ENCODE data around the gene ZNRF1. TPM values are rescaled to one million over a fixed set of nuclear protein-coding genes. Genes with fewer than 3 reads are reported as not detected.
A peak's percentile ranks its signal among the peaks of the same experiment; 100 is the strongest.

The ZNRF1 gene
- total and polyA plus RNA-seq, 2 of the 13 experiments (the other 11 are each of a cell fraction or from before 2014, with no cell fraction given) = 43.9 to 58.7 TPM

DNA sequence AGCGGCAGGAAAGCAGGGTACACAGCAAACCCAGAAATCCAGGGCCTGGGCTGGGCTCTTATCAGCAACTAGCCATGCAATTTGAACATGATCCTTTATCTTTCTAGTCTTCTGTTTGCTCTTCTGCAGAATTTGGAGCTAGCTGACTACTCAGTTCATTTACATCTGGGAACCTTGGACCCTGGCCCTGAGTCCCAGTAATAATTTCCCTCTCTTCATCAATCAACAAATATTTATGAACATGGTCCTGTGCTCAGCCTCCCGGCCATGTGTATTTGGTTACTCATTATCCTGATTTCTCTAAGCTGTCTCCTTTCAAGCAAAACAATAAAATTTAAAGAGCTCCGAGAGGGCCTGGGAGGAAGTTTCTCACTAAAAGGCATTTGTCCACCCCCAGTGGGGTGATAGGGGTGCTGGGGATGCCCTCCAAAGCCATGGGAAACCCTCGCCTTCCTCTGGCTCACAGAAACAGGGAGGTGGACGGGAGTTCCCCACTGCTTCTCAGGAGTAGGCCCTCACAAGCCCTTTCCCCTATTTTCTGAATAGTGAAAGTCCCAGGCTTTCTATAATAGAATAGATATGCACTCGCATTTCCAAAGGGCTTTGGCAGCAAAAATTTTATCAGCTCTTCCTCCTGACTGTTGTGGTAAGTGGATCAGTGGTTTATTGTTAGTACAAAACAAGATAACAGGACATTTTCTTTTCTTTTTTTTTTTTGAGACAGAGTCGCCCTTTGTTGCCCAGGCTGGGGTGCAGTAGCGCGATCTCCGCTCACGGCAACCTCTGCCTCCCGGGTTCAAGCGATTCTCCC, 7.0 kb upstream of the ZNRF1 start (continued):
- TF ChIP-seq, protein P1, sequence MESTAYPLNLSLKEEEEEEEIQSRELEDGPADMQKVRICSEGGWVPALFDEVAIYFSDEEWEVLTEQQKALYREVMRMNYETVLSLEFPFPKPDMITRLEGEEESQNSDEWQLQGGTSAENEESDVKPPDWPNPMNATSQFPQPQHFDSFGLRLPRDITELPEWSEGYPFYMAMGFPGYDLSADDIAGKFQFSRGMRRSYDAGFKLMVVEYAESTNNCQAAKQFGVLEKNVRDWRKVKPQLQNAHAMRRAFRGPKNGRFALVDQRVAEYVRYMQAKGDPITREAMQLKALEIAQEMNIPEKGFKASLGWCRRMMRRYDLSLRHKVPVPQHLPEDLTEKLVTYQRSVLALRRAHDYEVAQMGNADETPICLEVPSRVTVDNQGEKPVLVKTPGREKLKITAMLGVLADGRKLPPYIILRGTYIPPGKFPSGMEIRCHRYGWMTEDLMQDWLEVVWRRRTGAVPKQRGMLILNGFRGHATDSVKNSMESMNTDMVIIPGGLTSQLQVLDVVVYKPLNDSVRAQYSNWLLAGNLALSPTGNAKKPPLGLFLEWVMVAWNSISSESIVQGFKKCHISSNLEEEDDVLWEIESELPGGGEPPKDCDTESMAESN (CRISPR knock-in tag; conservative IDR thresholded peaks at IDR 0.05) = peak; percentile 62
- peak; percentile 23 for TF ChIP-seq ZNF781 (CRISPR knock-in tag; IDR thresholded peaks at IDR 0.05; ENCODE audit: borderline replicate concordance, not compliant biosample characterization)
- TF ChIP-seq DPF2 (CRISPR knock-in tag; IDR thresholded peaks at IDR 0.05; ENCODE audit: borderline replicate concordance, low read depth) = peak; percentile 84; the same call in 1 of the 2 replicates
- peak; percentile 81 for TF ChIP-seq DNMT3B (CRISPR knock-in tag; conservative IDR thresholded peaks at IDR 0.05)
- peak in 1 of 2 experiments; percentile 73; a peak in 2 of 4 replicates for TF ChIP-seq KLF16 (CRISPR knock-in tag; IDR thresholded peaks at IDR 0.05)
- TF ChIP-seq, protein P2, sequence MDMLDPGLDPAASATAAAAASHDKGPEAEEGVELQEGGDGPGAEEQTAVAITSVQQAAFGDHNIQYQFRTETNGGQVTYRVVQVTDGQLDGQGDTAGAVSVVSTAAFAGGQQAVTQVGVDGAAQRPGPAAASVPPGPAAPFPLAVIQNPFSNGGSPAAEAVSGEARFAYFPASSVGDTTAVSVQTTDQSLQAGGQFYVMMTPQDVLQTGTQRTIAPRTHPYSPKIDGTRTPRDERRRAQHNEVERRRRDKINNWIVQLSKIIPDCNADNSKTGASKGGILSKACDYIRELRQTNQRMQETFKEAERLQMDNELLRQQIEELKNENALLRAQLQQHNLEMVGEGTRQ (IDR thresholded peaks at IDR 0.05; ENCODE audit: low read depth, low read length) = no peak
- TF ChIP-seq, protein P2 (CRISPR knock-in tag; IDR thresholded peaks at IDR 0.05; ENCODE audit: borderline replicate concordance) = no peak
- peak; percentile 74 for TF ChIP-seq MEF2D (CRISPR knock-in tag; IDR thresholded peaks at IDR 0.05)
- peak; percentile 62; the same call in 1 of the 2 replicates for TF ChIP-seq KDM4B (CRISPR knock-in tag; IDR thresholded peaks at IDR 0.05)
- TF ChIP-seq, protein P3, sequence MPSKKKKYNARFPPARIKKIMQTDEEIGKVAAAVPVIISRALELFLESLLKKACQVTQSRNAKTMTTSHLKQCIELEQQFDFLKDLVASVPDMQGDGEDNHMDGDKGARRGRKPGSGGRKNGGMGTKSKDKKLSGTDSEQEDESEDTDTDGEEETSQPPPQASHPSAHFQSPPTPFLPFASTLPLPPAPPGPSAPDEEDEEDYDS (CRISPR knock-in tag; IDR thresholded peaks at IDR 0.05) = peak; percentile 63; the same call in 1 of the 2 replicates
- peak; percentile 18; the same call in 1 of the 2 replicates for TF ChIP-seq CEBPB (IDR thresholded peaks at IDR 0.05; ENCODE audit: borderline replicate concordance, low read depth, low read length)
- TF ChIP-seq BCL6 (CRISPR knock-in tag; IDR thresholded peaks at IDR 0.05) = peak; percentile 92
- 0 out of 2 replicates have a peak, but pooled peaks have one; percentile 55 for TF ChIP-seq AKAP8 (CRISPR knock-in tag; IDR thresholded peaks at IDR 0.05)
- TF ChIP-seq, protein P4, sequence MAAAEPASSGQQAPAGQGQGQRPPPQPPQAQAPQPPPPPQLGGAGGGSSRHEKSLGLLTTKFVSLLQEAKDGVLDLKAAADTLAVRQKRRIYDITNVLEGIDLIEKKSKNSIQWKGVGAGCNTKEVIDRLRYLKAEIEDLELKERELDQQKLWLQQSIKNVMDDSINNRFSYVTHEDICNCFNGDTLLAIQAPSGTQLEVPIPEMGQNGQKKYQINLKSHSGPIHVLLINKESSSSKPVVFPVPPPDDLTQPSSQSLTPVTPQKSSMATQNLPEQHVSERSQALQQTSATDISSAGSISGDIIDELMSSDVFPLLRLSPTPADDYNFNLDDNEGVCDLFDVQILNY (CRISPR knock-in tag; conservative IDR thresholded peaks at IDR 0.05) = no peak
- peak; percentile 13; the same call in 1 of the 2 replicates for TF ChIP-seq PHF8 (CRISPR knock-in tag; IDR thresholded peaks at IDR 0.05)
- TF ChIP-seq HDAC1 (CRISPR knock-in tag; IDR thresholded peaks at IDR 0.05) = peak; percentile 89
- TF ChIP-seq MEIS2 (CRISPR knock-in tag; IDR thresholded peaks at IDR 0.05) = peak; percentile 80
- 0 out of 2 replicates have a peak, but pooled peaks have one; percentile 51 for TF ChIP-seq ZSCAN20 (CRISPR knock-in tag; IDR thresholded peaks at IDR 0.05; ENCODE audit: borderline replicate concordance)
- TF ChIP-seq, protein P5, sequence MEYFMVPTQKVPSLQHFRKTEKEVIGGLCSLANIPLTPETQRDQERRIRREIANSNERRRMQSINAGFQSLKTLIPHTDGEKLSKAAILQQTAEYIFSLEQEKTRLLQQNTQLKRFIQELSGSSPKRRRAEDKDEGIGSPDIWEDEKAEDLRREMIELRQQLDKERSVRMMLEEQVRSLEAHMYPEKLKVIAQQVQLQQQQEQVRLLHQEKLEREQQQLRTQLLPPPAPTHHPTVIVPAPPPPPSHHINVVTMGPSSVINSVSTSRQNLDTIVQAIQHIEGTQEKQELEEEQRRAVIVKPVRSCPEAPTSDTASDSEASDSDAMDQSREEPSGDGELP (IDR thresholded peaks at IDR 0.05; ENCODE audit: borderline replicate concordance, low read depth) = peak; percentile 79
- TF ChIP-seq JUND (CRISPR knock-in tag; IDR thresholded peaks at IDR 0.05) = no peak
- TF ChIP-seq ZNF816 (CRISPR knock-in tag; IDR thresholded peaks at IDR 0.05; ENCODE audit: borderline replicate concordance) = peak; percentile 86; the same call in 1 of the 2 replicates
- TF ChIP-seq ZNF44 (CRISPR knock-in tag; IDR thresholded peaks at IDR 0.05) = 0 out of 2 replicates have a peak, but pooled peaks have one; percentile 11
- TF ChIP-seq NCOA1 (CRISPR knock-in tag; IDR thresholded peaks at IDR 0.05) = 0 out of 2 replicates have a peak, but pooled peaks have one; percentile 70

Data from HepG2 (cell line).